AG10803 (cell line): ENCODE results near the gene NDUFS2.
"Not testable (repeated sequence)": the region's sequence is repeated elsewhere in the genome, so short reads cannot be mapped to it uniquely, and the experiment has no call there.

ENCODE experiments used
- DNase-seq: peaks from one replicate; pipeline ENCODE4 v3.0.0; 2010; ENCODE audit warnings: low read depth
- H3K4me3 ChIP-seq: 2 replicates; pipeline ENCODE4 v1.5.1; 2011; ENCODE audit warnings: mild to moderate bottlenecking, low read length, control low read depth
- CTCF ChIP-seq: conservative IDR thresholded peaks from 2 replicates; pipeline ENCODE4 v1.5.1; 2011; ENCODE audit warnings: mild to moderate bottlenecking, low read length, control low read depth, inconsistent platforms

The NDUFS2 gene

GRCh38 chr1:161233102-161233501, 30.9 kb downstream of the NDUFS2 start:
- no peak for DNase-seq
- no peak for TF ChIP-seq CTCF
- no peak overlapping the region for H3K4me3 ChIP-seq

- DNase-seq = no peak
- no peak overlapping the region for H3K4me3 ChIP-seq
- TF ChIP-seq CTCF = no peak
These were observed 34.0 kb downstream of the NDUFS2 start for GRCh38 chr1:161235957-161236775.

GRCh38 chr1:161238039-161238473, 35.9 kb downstream of the NDUFS2 start, which contains the start of gene NR1I3:
Gene NR1I3 (minus strand): TSS chr1:161238203. CDS start chr1:161236565, 1,638 bp downstream.
- DNase-seq = no peak
- no peak within 1 kb of the TSS for H3K4me3 ChIP-seq
- no peak for TF ChIP-seq CTCF

- no peak for DNase-seq
- no peak overlapping the region for H3K4me3 ChIP-seq
- TF ChIP-seq CTCF = no peak
These were observed 39.5 kb downstream of the NDUFS2 start for GRCh38 chr1:161241682-161242081.

- H3K4me3 ChIP-seq = no peak overlapping the region
- DNase-seq = no peak
- no peak for TF ChIP-seq CTCF
These were observed 40.1 kb downstream of the NDUFS2 start for GRCh38 chr1:161242313-161242712.

- no peak for TF ChIP-seq CTCF
- no peak overlapping the region for H3K4me3 ChIP-seq
- DNase-seq = no peak
These were observed 42.7 kb downstream of the NDUFS2 start for GRCh38 chr1:161244888-161245287.

GRCh38 chr1:161250100-161250499, 47.9 kb downstream of the NDUFS2 start:
- DNase-seq, H3K4me3 ChIP-seq: not testable (repeated sequence)
